Right cardiac atrium (tissue), 5 donors: ENCODE data around the gene RADIL. TPM values are rescaled to one million over a fixed set of nuclear protein-coding genes. Genes with fewer than 3 reads are reported as not detected.
A peak's percentile ranks its signal among the peaks of the same experiment; 100 is the strongest.

ENCODE experiments used
- ATAC-seq, 2 donors: fragments of 200-7000 bp; cut with Tn5 transposase; one replicate each; pipeline versions ENCODE4 v1.8.0 to v1.9.1; 2020; ENCODE audit warnings: moderate library complexity in 2 of 2, mild to moderate bottlenecking in 1 of 2
- DNase-seq, 3 donors: peaks; one replicate each; pipeline ENCODE4 v3.0.0-alpha.2; 2020
- H3K27ac ChIP-seq: one replicate; pipeline ENCODE4 v1.5.1; 2013; ENCODE audit warnings: mild to moderate bottlenecking, low read length, control low read depth, moderate library complexity
- H3K27me3 ChIP-seq: one replicate; pipeline ENCODE4 v1.6.1; 2013; ENCODE audit not compliant: control insufficient read depth, insufficient read depth
- H3K4me1 ChIP-seq: one replicate; pipeline ENCODE4 v1.6.1; 2013; ENCODE audit warnings: low read length; ENCODE audit not compliant: control insufficient read depth, insufficient read depth
- H3K4me3 ChIP-seq: one replicate; pipeline ENCODE4 v1.5.1; 2013; ENCODE audit warnings: low read length, control low read depth
- H3K9me3 ChIP-seq: one replicate; pipeline ENCODE4 v1.6.1; 2013; ENCODE audit warnings: low read length; ENCODE audit not compliant: control insufficient read depth
- WGBS: extraction: QIAGEN DNeasy Blood & Tissue Kit; methylation state at CpG from one replicate; pipeline ENCODE4 v1.1.7; 2013; 5-methylcytosine and 5-hydroxymethylcytosine counted together
- intact Hi-C, 4 donors: fragments of 100-400 bp; cut with DNase I; formaldehyde crosslinking; loops; one replicate each; pipeline versions ENCODE4 v1.11.0 to v1.14.0; 2022 to 2023
- polyA plus RNA-seq: library from polyadenylated mRNA; stranded (reverse); fragments of 200-250 nt; gene quantifications from one replicate; pipeline ENCODE4 v1.2.3, GENCODE V29; 2013
- total RNA-seq, 4 donors: library from RNA; stranded (reverse); fragmentation: NEBNext Ultra II Directional; extraction: Animal tissue kit (Norgen Biotek cat#: 25700); gene quantifications; one replicate each; pipeline ENCODE4 v1.2.1, GENCODE V29; 2021
- donor health status: healthy with polysubstance abuse.
- donor health status: DM: no; HTN: yes; CAD: no.
- donor health status: DM: no; HTN: no; CAD: no.
- donor health status: DM: no; HTN: yes; CAD: no; lungs with severe emphysema.
- donor health status: DM: yes; HTN: yes; CAD: no.

RADIL gene
- total and polyA plus RNA-seq, 5 donors, result 4.7 to 12.0 (median 8.6) TPM

- Histone ChIP-seq H3K4me3 (no peak overlapping the region), H3K27ac (no peak overlapping the region), H3K27me3 (no peaks in the 10 kb centered on the region), H3K9me3 (no peaks in the 10 kb centered on the region), H3K4me1 (no peaks in the 10 kb centered on the region)
- intact Hi-C loops, result no loop called here
- WGBS, result 42% methylated on average over 4 of the region's 4 CpGs
- DNase-seq, result no peak
- ATAC-seq, result peak in 1 of 2 donors; percentile 46
Measured at GRCh38 chr7:4849390-4849789, 34.1 kb downstream of the RADIL start.

- H3K4me3 ChIP-seq, result peak overlapping the region; percentile 25
- no peaks in the 10 kb centered on the region for H3K27me3 ChIP-seq
- intact Hi-C loops, result no loop called here
- ATAC-seq (peak; percentile 73 to 89), DNase-seq (peak; percentile 70 to 91 (median 89))
- H3K4me1 ChIP-seq, result no peaks in the 10 kb centered on the region
- WGBS, result 21% methylated on average over 18 of the region's 18 CpGs
- no peaks in the 10 kb centered on the region for H3K9me3 ChIP-seq
- H3K27ac ChIP-seq, result no peak overlapping the region
Measured at GRCh38 chr7:4845740-4846142, 37.8 kb downstream of the RADIL start.

GRCh38 chr7:4842319-4843064 lies 41.0 kb downstream of the RADIL start:
- H3K27me3 ChIP-seq, result no peaks in the 10 kb centered on the region
- H3K4me3 ChIP-seq, result no peak overlapping the region
- 55% methylated on average over 22 of the region's 22 CpGs for WGBS
- intact Hi-C loops, result no loop called here
- no peaks in the 10 kb centered on the region for H3K9me3 ChIP-seq
- no peak overlapping the region for H3K27ac ChIP-seq
- ATAC-seq, result peak; percentile 82 to 88
- H3K4me1 ChIP-seq, result no peaks in the 10 kb centered on the region
- peak; percentile 67 to 85 (median 82) for DNase-seq

GRCh38 chr7:4841836-4842235 lies 41.7 kb downstream of the RADIL start:
- H3K27ac ChIP-seq, result no peak overlapping the region
- no peaks in the 10 kb centered on the region for H3K9me3 ChIP-seq
- DNase-seq, result no peak
- 88% methylated on average over 13 of the region's 13 CpGs for WGBS
- no peak overlapping the region for H3K4me3 ChIP-seq
- H3K4me1 ChIP-seq, result no peaks in the 10 kb centered on the region
- ATAC-seq, result no peak
- no peaks in the 10 kb centered on the region for H3K27me3 ChIP-seq
- intact Hi-C loops, result no loop called here

GRCh38 chr7:4841007-4841784 lies 42.3 kb downstream of the RADIL start:
- intact Hi-C loops, result no loop called here
- WGBS, result 95% methylated on average over 17 of the region's 17 CpGs
- H3K4me3 ChIP-seq, result no peak overlapping the region
- H3K9me3 ChIP-seq, result no peaks in the 10 kb centered on the region
- H3K4me1 ChIP-seq, result no peaks in the 10 kb centered on the region
- ATAC-seq (no peak), DNase-seq (no peak)
- no peak overlapping the region for H3K27ac ChIP-seq
- H3K27me3 ChIP-seq, result no peaks in the 10 kb centered on the region

GRCh38 chr7:4840079-4840501 lies 43.4 kb downstream of the RADIL start:
- no peaks in the 10 kb centered on the region for H3K4me1 ChIP-seq
- no peak overlapping the region for H3K4me3 ChIP-seq
- intact Hi-C loops, result no loop called here
- ATAC-seq (no peak), DNase-seq (peak in 1 of 3 donors; percentile 30)
- 88% methylated on average over 16 of the region's 16 CpGs for WGBS
- no peaks in the 10 kb centered on the region for H3K9me3 ChIP-seq
- no peak overlapping the region for H3K27ac ChIP-seq
- H3K27me3 ChIP-seq, result no peaks in the 10 kb centered on the region

- WGBS, result 92% methylated on average over 21 of the region's 21 CpGs
- Histone ChIP-seq H3K9me3 (no peaks in the 10 kb centered on the region), H3K4me1 (no peaks in the 10 kb centered on the region), H3K4me3 (no peak overlapping the region), H3K27me3 (no peaks in the 10 kb centered on the region), H3K27ac (no peak overlapping the region)
- intact Hi-C loops, result loop anchor here in 3 of 4 donors (10.0 kb wide), 2 partner anchors 46 to 246 kb away; partner anchors contain the start of gene RADIL (in 1 of the 3)
- DNase-seq (peak in 1 of 3 donors; percentile 41), ATAC-seq (no peak)
Measured at GRCh38 chr7:4838626-4839334, 44.7 kb downstream of the RADIL start.

- 45% methylated on average over 30 of the region's 30 CpGs for WGBS
- H3K4me1 ChIP-seq, result no peaks in the 10 kb centered on the region
- intact Hi-C loops, result loop anchor here in 3 of 4 donors (10.0 kb wide), 2 partner anchors 47 to 247 kb away; partner anchors contain the start of gene RADIL (in 1 of the 3)
- H3K9me3 ChIP-seq, result no peaks in the 10 kb centered on the region
- H3K27ac ChIP-seq, result no peak overlapping the region
- no peak overlapping the region for H3K4me3 ChIP-seq
- no peaks in the 10 kb centered on the region for H3K27me3 ChIP-seq
- ATAC-seq (no peak), DNase-seq (peak in 2 of 3 donors; percentile 45 to 48)
Measured at GRCh38 chr7:4837803-4838625, 45.5 kb downstream of the RADIL start.

GRCh38 chr7:4837041-4837802 lies 46.3 kb downstream of the RADIL start:
- Histone ChIP-seq H3K27me3 (no peaks in the 10 kb centered on the region), H3K4me1 (no peaks in the 10 kb centered on the region), H3K9me3 (no peaks in the 10 kb centered on the region), H3K4me3 (no peak overlapping the region), H3K27ac (no peak overlapping the region)
- ATAC-seq (peak; percentile 3 to 15), DNase-seq (peak in 2 of 3 donors; percentile 47 to 67)
- intact Hi-C loops, result loop anchor here in 3 of 4 donors (10.0 kb wide), 2 partner anchors 48 to 248 kb away; partner anchors contain the start of gene RADIL (in 1 of the 3)
- WGBS, result 67% methylated on average over 22 of the region's 22 CpGs
